Stimulated activated naive B cell treated with anti-CD40 and anti-IgM and Interleukin-4, amounts not matched to agents 10 μg/mL and 1 μg/mL and 100 μg/mL, for 72 hours (primary cell): ENCODE results near the gene NDUFAF8.

Experiments
- ATAC-seq, 2 donors: fragments of 150-1000 bp; cut with Tn5 transposase; replicated peaks; 2 replicates each; pipeline ENCODE4 v1.10.0; 2021; ENCODE audit warnings: moderate library complexity in 1 of 2
- DNase-seq: peaks from one replicate; pipeline ENCODE4 v3.0.0; 2021
- H3K27ac Mint-ChIP-seq: one replicate; pipeline ENCODE4 v1.8.0; 2022; ENCODE audit warnings: mild to moderate bottlenecking, mixed read lengths
- H3K27me3 Mint-ChIP-seq, 2 donors: one replicate each; pipeline ENCODE4 v1.8.0; 2022; ENCODE audit warnings: mixed read lengths in 2 of 2
- H3K36me3 Mint-ChIP-seq, 2 donors: one replicate each; pipeline ENCODE4 v1.8.0; 2022; ENCODE audit warnings: mixed read lengths in 2 of 2, mild to moderate bottlenecking in 1 of 2
- H3K4me1 Mint-ChIP-seq, 2 donors: one replicate each; pipeline ENCODE4 v1.8.0; 2022; ENCODE audit warnings: mixed read lengths in 2 of 2, mild to moderate bottlenecking in 1 of 2
- H3K4me3 Mint-ChIP-seq, 2 donors: one replicate each; pipeline ENCODE4 v1.8.0; 2022; ENCODE audit warnings: mild to moderate bottlenecking in 2 of 2, mixed read lengths in 2 of 2, moderate library complexity in 1 of 2
- H3K9me3 Mint-ChIP-seq, 2 donors: one replicate each; pipeline ENCODE4 v1.8.0; 2022; ENCODE audit warnings: mixed read lengths in 2 of 2, mild to moderate bottlenecking in 1 of 2

The NDUFAF8 gene

GRCh38 chr17:81208651-81209050 is 30.5 kb upstream of the NDUFAF8 start:
- Mint-ChIP-seq H3K9me3 (no peaks in the 10 kb centered on the region), H3K4me1 (peaks cover 19 to 36% of the 10 kb centered on the region in 2 donors), H3K4me3 (no peak overlapping the region), H3K27me3 (no peaks in the 10 kb centered on the region), H3K36me3 (peaks cover 20 to 24% of the 10 kb centered on the region in 2 donors), H3K27ac (no peak overlapping the region)
- DNase-seq (no peak), ATAC-seq (no peak)

- H3K4me3 Mint-ChIP-seq: no peak overlapping the region
- H3K36me3 Mint-ChIP-seq: peaks cover 16 to 21% of the 10 kb centered on the region in 2 donors
- no peak for ATAC-seq
- H3K4me1 Mint-ChIP-seq: peaks cover 20 to 36% of the 10 kb centered on the region in 2 donors
- DNase-seq: no peak
- no peaks in the 10 kb centered on the region for H3K9me3 Mint-ChIP-seq
- H3K27me3 Mint-ChIP-seq: no peaks in the 10 kb centered on the region
- H3K27ac Mint-ChIP-seq: no peak overlapping the region
Measured at GRCh38 chr17:81209141-81209540, 30.0 kb upstream of the NDUFAF8 start.

GRCh38 chr17:81210466-81210865 is 28.7 kb upstream of the NDUFAF8 start:
- Mint-ChIP-seq H3K27me3 (no peaks in the 10 kb centered on the region), H3K4me3 (peak overlapping the region in 1 of 2 donors; percentile 47), H3K27ac (no peak overlapping the region), H3K4me1 (peaks cover 20 to 36% of the 10 kb centered on the region in 2 donors), H3K36me3 (peaks cover 13 to 17% of the 10 kb centered on the region in 2 donors), H3K9me3 (no peaks in the 10 kb centered on the region)
- ATAC-seq: no peak
- DNase-seq: no peak

- ATAC-seq (peak; percentile 55 to 60), DNase-seq (no peak)
- Mint-ChIP-seq H3K4me3 (peak overlapping the region in 1 of 2 donors; percentile 47), H3K9me3 (no peaks in the 10 kb centered on the region), H3K27me3 (no peaks in the 10 kb centered on the region), H3K27ac (peak overlapping the region; percentile 57), H3K36me3 (peaks cover 13 to 17% of the 10 kb centered on the region in 2 donors), H3K4me1 (peaks cover 20 to 36% of the 10 kb centered on the region in 2 donors)
Measured at GRCh38 chr17:81210868-81211267, 28.2 kb upstream of the NDUFAF8 start.

GRCh38 chr17:81212365-81212764 is 26.8 kb upstream of the NDUFAF8 start:
- DNase-seq (no peak), ATAC-seq (peak; percentile 59 to 62)
- Mint-ChIP-seq H3K36me3 (peaks cover 15 to 20% of the 10 kb centered on the region in 2 donors), H3K27ac (no peak overlapping the region), H3K4me3 (no peak overlapping the region), H3K27me3 (no peaks in the 10 kb centered on the region), H3K9me3 (no peaks in the 10 kb centered on the region), H3K4me1 (peaks cover 20 to 34% of the 10 kb centered on the region in 2 donors)

GRCh38 chr17:81213978-81214377 is 25.1 kb upstream of the NDUFAF8 start:
- Mint-ChIP-seq H3K27me3 (no peaks in the 10 kb centered on the region), H3K9me3 (no peaks in the 10 kb centered on the region), H3K36me3 (peaks cover 14 to 17% of the 10 kb centered on the region in 2 donors), H3K27ac (no peak overlapping the region), H3K4me3 (no peak overlapping the region), H3K4me1 (peaks cover 14 to 25% of the 10 kb centered on the region in 2 donors)
- DNase-seq: no peak
- no peak for ATAC-seq

GRCh38 chr17:81217491-81217890 is 21.6 kb upstream of the NDUFAF8 start:
- DNase-seq: no peak
- no peaks in the 10 kb centered on the region for H3K27me3 Mint-ChIP-seq
- no peak overlapping the region for H3K27ac Mint-ChIP-seq
- no peaks in the 10 kb centered on the region for H3K9me3 Mint-ChIP-seq
- peaks cover 17 to 21% of the 10 kb centered on the region in 2 donors for H3K36me3 Mint-ChIP-seq
- peaks cover 15 to 18% of the 10 kb centered on the region in 2 donors for H3K4me1 Mint-ChIP-seq
- no peak overlapping the region for H3K4me3 Mint-ChIP-seq
- ATAC-seq: no peak

GRCh38 chr17:81218459-81218858 is 20.7 kb upstream of the NDUFAF8 start:
- no peak overlapping the region for H3K27ac Mint-ChIP-seq
- peaks cover 11 to 16% of the 10 kb centered on the region in 2 donors for H3K4me1 Mint-ChIP-seq
- H3K27me3 Mint-ChIP-seq: no peaks in the 10 kb centered on the region
- H3K9me3 Mint-ChIP-seq: no peaks in the 10 kb centered on the region
- DNase-seq (no peak), ATAC-seq (no peak)
- peaks cover 17 to 21% of the 10 kb centered on the region in 2 donors for H3K36me3 Mint-ChIP-seq
- no peak overlapping the region for H3K4me3 Mint-ChIP-seq

GRCh38 chr17:81218991-81219390 is 20.1 kb upstream of the NDUFAF8 start:
- H3K36me3 Mint-ChIP-seq: peaks cover 17 to 19% of the 10 kb centered on the region in 2 donors
- H3K27me3 Mint-ChIP-seq: no peaks in the 10 kb centered on the region
- H3K9me3 Mint-ChIP-seq: no peaks in the 10 kb centered on the region
- H3K27ac Mint-ChIP-seq: peak overlapping the region; percentile 25
- H3K4me1 Mint-ChIP-seq: peaks cover 13 to 21% of the 10 kb centered on the region in 2 donors
- H3K4me3 Mint-ChIP-seq: no peak overlapping the region
- DNase-seq (no peak), ATAC-seq (no peak)

- Mint-ChIP-seq H3K36me3 (peaks cover 17 to 19% of the 10 kb centered on the region in 2 donors), H3K27me3 (no peaks in the 10 kb centered on the region), H3K4me1 (peaks cover 13 to 23% of the 10 kb centered on the region in 2 donors), H3K27ac (peak overlapping the region; percentile 25), H3K4me3 (no peak overlapping the region), H3K9me3 (no peaks in the 10 kb centered on the region)
- DNase-seq: no peak
- no peak for ATAC-seq
Measured at GRCh38 chr17:81219476-81220180, 19.5 kb upstream of the NDUFAF8 start.

GRCh38 chr17:81221371-81221841 is 17.7 kb upstream of the NDUFAF8 start:
- Mint-ChIP-seq H3K36me3 (peaks cover 14 to 19% of the 10 kb centered on the region in 2 donors), H3K4me1 (peaks cover 13 to 23% of the 10 kb centered on the region in 2 donors), H3K4me3 (peak overlapping the region in 1 of 2 donors; percentile 88), H3K9me3 (no peaks in the 10 kb centered on the region), H3K27ac (no peak overlapping the region), H3K27me3 (no peaks in the 10 kb centered on the region)
- DNase-seq: no peak
- ATAC-seq: no peak

GRCh38 chr17:81221842-81222619 is 17.1 kb upstream of the NDUFAF8 start:
- Mint-ChIP-seq H3K9me3 (no peaks in the 10 kb centered on the region), H3K36me3 (peaks cover 8 to 13% of the 10 kb centered on the region in 2 donors), H3K27me3 (no peaks in the 10 kb centered on the region), H3K4me1 (peaks cover 13 to 23% of the 10 kb centered on the region in 2 donors), H3K27ac (peak overlapping the region; percentile 25), H3K4me3 (peak overlapping the region; percentile 64 to 88)
- DNase-seq (no peak), ATAC-seq (no peak)

GRCh38 chr17:81222620-81222905 is 16.6 kb upstream of the NDUFAF8 start:
- ATAC-seq (peak; percentile 1 to 5), DNase-seq (no peak)
- H3K36me3 Mint-ChIP-seq: peaks cover 7 to 13% of the 10 kb centered on the region in 2 donors
- H3K27me3 Mint-ChIP-seq: no peaks in the 10 kb centered on the region
- peaks cover 14 to 26% of the 10 kb centered on the region in 2 donors for H3K4me1 Mint-ChIP-seq
- no peaks in the 10 kb centered on the region for H3K9me3 Mint-ChIP-seq
- H3K4me3 Mint-ChIP-seq: peak overlapping the region; percentile 79 to 88
- no peak overlapping the region for H3K27ac Mint-ChIP-seq

- ATAC-seq (peak; percentile 95), DNase-seq (peak; percentile 99)
- Mint-ChIP-seq H3K36me3 (peaks cover 10% of the 10 kb centered on the region in 2 donors), H3K4me3 (peak within 1 kb of the TSS; percentile 84 to 88), H3K9me3 (no peaks in the 10 kb centered on the region), H3K27ac (peak within 1 kb of the TSS; percentile 96), H3K27me3 (no peaks in the 10 kb centered on the region), H3K4me1 (peaks cover 17 to 32% of the 10 kb centered on the region in 2 donors)
Measured at GRCh38 chr17:81222906-81223761, 16.0 kb upstream of the NDUFAF8 start, which contains the start of gene CEP131. CEP131 (minus strand) TSS chr17:81222965; CDS start chr17:81220056, 2,909 bp downstream.
